ENCODE measurements around the gene IKZF4.
"Not testable (repeated sequence)": the region's sequence is repeated elsewhere in the genome, so short reads cannot be mapped to it uniquely, and the experiment has no call there.

The IKZF4 gene

GRCh38 chr12:56040963-56041551, 20.2 kb downstream of the IKZF4 start:
- ATAC-seq (ENCODE audit: low read depth) = peak; percentile 13
- H3K27me3 ChIP-seq (ENCODE audit: insufficient read depth, poor library complexity, severe bottlenecking) = no peaks in the 10 kb centered on the region
- DNase-seq (ENCODE audit: low spot score) = no peak
- peaks cover 37% of the 10 kb centered on the region for H3K36me3 ChIP-seq (ENCODE audit: low read depth)
- no peaks in the 10 kb centered on the region for H3K4me1 ChIP-seq (ENCODE audit: insufficient read depth, poor library complexity, severe bottlenecking)
- H3K4me3 ChIP-seq (ENCODE audit: severe bottlenecking) = peak overlapping the region; percentile 84
- TF ChIP-seq CTCF (IDR thresholded peaks at IDR 0.05; ENCODE audit: poor library complexity, severe bottlenecking) = no peak
- peak overlapping the region; percentile 64 for H3K27ac ChIP-seq (ENCODE audit: poor library complexity, severe bottlenecking)
- H3K9me3 ChIP-seq (ENCODE audit: severe bottlenecking) = no peaks in the 10 kb centered on the region

GRCh38 chr12:56041552-56042429, 20.9 kb downstream of the IKZF4 start, which contains the start of gene RPS26:
Gene RPS26, plus strand, starts transcription at chr12:56041918. Its CDS starts 249 bp downstream, at chr12:56042167.
- Histone ChIP-seq H3K27ac (ENCODE audit: poor library complexity, severe bottlenecking) (peak within 1 kb of the TSS; percentile 64), H3K36me3 (ENCODE audit: low read depth) (peaks cover 37% of the 10 kb centered on the region), H3K4me1 (ENCODE audit: insufficient read depth, poor library complexity, severe bottlenecking) (no peaks in the 10 kb centered on the region), H3K9me3 (ENCODE audit: severe bottlenecking) (no peaks in the 10 kb centered on the region), H3K4me3 (ENCODE audit: severe bottlenecking) (peak within 1 kb of the TSS; percentile 84), H3K27me3 (ENCODE audit: insufficient read depth, poor library complexity, severe bottlenecking) (no peaks in the 10 kb centered on the region)
- TF ChIP-seq CTCF (IDR thresholded peaks at IDR 0.05; ENCODE audit: poor library complexity, severe bottlenecking) = peak; percentile 90
- DNase-seq (ENCODE audit: low spot score) (peak; percentile 98), ATAC-seq (ENCODE audit: low read depth) (peak; percentile 92)

- not testable (repeated sequence) for H3K27me3 ChIP-seq (ENCODE audit: insufficient read depth, poor library complexity, severe bottlenecking); H3K9me3 ChIP-seq (ENCODE audit: severe bottlenecking); DNase-seq (ENCODE audit: low spot score); ATAC-seq (ENCODE audit: low read depth); H3K4me1 ChIP-seq (ENCODE audit: insufficient read depth, poor library complexity, severe bottlenecking)
- H3K36me3 ChIP-seq (ENCODE audit: low read depth) = peaks cover 37% of the 10 kb centered on the region
- H3K4me3 ChIP-seq (ENCODE audit: severe bottlenecking) = peak overlapping the region; percentile 84
- peak overlapping the region; percentile 64 for H3K27ac ChIP-seq (ENCODE audit: poor library complexity, severe bottlenecking)
Observed at GRCh38 chr12:56042430-56042813, 21.6 kb downstream of the IKZF4 start.

GRCh38 chr12:56042843-56043242, 22.0 kb downstream of the IKZF4 start:
- DNase-seq (ENCODE audit: low spot score) (no peak), ATAC-seq (ENCODE audit: low read depth) (no peak)
- peaks cover 37% of the 10 kb centered on the region for H3K36me3 ChIP-seq (ENCODE audit: low read depth)
- H3K27me3 ChIP-seq (ENCODE audit: insufficient read depth, poor library complexity, severe bottlenecking) = no peaks in the 10 kb centered on the region
- peak overlapping the region; percentile 64 for H3K27ac ChIP-seq (ENCODE audit: poor library complexity, severe bottlenecking)
- no peaks in the 10 kb centered on the region for H3K4me1 ChIP-seq (ENCODE audit: insufficient read depth, poor library complexity, severe bottlenecking)
- no peak for TF ChIP-seq CTCF (IDR thresholded peaks at IDR 0.05; ENCODE audit: poor library complexity, severe bottlenecking)
- H3K9me3 ChIP-seq (ENCODE audit: severe bottlenecking) = no peaks in the 10 kb centered on the region
- peak overlapping the region; percentile 84 for H3K4me3 ChIP-seq (ENCODE audit: severe bottlenecking)

- no peaks in the 10 kb centered on the region for H3K27me3 ChIP-seq (ENCODE audit: insufficient read depth, poor library complexity, severe bottlenecking)
- peaks cover 37% of the 10 kb centered on the region for H3K36me3 ChIP-seq (ENCODE audit: low read depth)
- no peak overlapping the region for H3K4me3 ChIP-seq (ENCODE audit: severe bottlenecking)
- no peak for TF ChIP-seq CTCF (IDR thresholded peaks at IDR 0.05; ENCODE audit: poor library complexity, severe bottlenecking)
- ATAC-seq (ENCODE audit: low read depth) (no peak), DNase-seq (ENCODE audit: low spot score) (no peak)
- no peaks in the 10 kb centered on the region for H3K4me1 ChIP-seq (ENCODE audit: insufficient read depth, poor library complexity, severe bottlenecking)
- no peaks in the 10 kb centered on the region for H3K9me3 ChIP-seq (ENCODE audit: severe bottlenecking)
- peak overlapping the region; percentile 19 for H3K27ac ChIP-seq (ENCODE audit: poor library complexity, severe bottlenecking)
Observed at GRCh38 chr12:56046027-56046780, 25.4 kb downstream of the IKZF4 start.

Measured in RWPE2 (cell line).